ENCODE results near the gene EPGN.

Gene EPGN

DNA sequence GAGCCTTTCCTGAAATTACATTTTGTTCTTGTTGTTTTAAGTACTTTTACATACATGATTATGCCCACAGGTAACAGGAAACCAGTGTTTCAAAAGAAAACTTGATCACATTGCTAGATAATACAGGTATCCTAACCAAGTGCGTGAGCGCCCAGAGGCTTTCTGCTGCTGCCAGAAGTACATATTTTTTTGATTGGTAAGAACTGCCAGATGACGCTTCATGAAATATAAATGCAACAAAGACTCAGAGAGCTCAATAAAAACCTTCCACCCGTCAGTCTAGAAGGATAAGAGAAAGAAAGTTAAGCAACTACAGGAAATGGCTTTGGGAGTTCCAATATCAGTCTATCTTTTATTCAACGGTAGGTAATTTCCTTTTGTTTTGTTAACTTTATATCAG lies at the start of gene EPGN:
Gene EPGN, plus strand, starts transcription at position 256 of the 400 bp plus-strand sequence. Its CDS starts 64 bp downstream, at position 320.
- no peak for DNase-seq

- no peak for DNase-seq
Observed at GRCh38 chr4:74258963-74259362, 49.3 kb upstream of the EPGN start.

GRCh38 chr4:74260036-74260435 lies 48.2 kb upstream of the EPGN start:
- no peak for DNase-seq

- DNase-seq, result no peak
Observed at GRCh38 chr4:74262522-74262921, 45.7 kb upstream of the EPGN start.

GRCh38 chr4:74263551-74263950 lies 44.7 kb upstream of the EPGN start:
- no peak for DNase-seq

DNA sequence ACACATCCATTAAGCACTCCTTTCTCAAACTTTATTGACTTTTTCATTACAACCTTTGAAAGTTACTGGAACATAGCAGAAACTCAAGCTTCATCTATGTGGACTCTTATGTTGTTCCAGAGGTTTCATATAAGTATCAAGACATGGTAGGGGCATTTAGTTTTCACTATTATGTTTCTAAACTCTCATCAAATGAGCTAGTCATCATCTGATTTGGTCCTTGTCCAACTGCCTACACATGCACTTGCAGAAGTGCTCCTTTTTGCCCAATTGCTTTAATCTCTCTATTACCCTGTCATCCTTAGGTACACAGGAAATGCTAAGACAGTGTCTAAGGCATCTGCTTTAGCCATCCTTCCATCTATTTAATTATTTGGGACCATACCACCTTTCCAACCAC lies 42.2 kb upstream of the EPGN start:
- DNase-seq, result no peak

DNA sequence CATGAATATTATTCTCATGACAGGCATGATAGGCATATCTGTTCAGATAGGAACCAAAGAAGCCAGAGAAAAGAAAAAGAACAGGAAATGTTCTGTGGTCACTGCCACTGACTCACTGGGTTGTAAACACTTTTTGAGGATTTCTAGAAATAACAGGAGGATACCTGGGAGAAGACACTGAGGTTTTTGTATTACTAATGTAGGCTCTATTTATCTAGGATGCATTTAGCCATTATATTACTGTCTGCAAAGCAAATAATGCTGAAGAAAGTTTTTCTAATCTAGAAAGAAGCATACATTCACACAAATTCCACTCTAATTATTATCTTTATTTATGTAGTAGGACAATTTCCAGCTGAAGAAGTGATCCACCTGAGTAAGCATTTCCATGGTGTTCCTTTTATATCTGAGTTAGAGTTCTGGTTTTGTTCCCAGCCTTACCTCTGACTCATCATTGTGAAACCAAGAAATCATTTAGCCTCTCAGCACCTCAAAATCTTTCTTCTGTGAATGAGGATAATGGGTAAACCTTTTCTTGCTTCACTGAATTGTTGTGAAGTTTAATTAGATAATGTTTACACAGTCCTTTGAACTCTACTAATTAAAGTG lies 40.2 kb upstream of the EPGN start:
- DNase-seq, result no peak

- DNase-seq, result no peak
Observed at GRCh38 chr4:74268643-74269042, 39.6 kb upstream of the EPGN start.

DNA sequence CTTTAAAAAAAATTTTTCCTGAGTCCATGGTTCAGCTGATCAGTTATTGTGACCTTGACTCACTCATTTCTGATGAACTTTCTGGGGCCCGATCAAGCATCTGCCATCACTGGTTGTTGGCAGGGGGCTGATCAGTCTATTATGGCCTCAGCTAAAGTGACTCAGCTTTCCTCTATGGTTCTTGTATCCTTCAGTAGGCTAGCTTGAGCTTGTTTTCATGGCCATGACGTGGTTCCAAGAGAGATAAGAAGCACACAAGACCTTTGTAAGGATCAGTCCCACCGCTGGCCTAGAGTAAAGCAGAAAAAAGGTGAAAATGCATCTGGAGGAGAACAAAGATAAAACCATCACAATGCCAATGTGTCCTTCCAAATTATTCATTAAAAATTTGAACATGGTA lies 29.8 kb upstream of the EPGN start:
- no peak for DNase-seq

DNA sequence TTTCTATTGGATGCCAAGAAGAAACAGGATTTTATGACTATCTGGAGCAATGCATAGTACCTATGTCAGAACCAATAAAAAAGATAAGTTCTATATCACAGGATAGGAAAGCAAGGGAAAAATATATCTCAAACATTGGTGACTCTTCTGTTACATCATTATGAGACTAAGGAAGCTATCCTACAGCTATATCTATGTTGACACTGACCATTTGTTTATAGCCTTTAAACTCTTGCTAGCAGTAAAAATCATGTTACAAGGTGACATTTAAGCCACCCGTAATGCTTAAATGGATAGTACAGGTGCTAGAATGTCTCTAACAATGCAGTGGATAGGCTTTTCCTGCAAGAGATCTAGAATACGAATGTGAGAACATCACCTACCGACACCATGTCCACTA lies 28.6 kb upstream of the EPGN start:
- DNase-seq, result no peak

DNA sequence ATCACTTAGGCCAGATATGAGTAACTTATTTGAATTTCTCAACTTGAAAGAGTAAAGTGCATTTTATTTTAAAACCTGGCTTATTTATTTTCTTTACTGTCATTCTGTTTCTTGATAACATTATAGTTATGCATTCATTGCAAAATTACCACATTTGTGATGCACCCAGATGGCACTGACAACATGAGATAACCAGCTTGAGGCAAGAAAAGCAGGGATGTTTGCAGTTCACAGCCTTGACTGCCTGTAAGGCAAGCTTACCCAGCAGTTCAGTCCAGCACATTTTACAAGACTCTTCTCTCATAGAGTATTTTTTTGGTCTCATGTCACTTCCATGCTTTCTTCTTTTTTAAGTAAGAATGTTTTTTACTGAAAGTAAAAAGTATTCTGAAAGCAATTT lies 25.3 kb upstream of the EPGN start:
- DNase-seq, result no peak

GRCh38 chr4:74283614-74284013 lies 24.7 kb upstream of the EPGN start:
- no peak for DNase-seq

GRCh38 chr4:74284053-74284452 lies 24.2 kb upstream of the EPGN start:
- no peak for DNase-seq

DNA sequence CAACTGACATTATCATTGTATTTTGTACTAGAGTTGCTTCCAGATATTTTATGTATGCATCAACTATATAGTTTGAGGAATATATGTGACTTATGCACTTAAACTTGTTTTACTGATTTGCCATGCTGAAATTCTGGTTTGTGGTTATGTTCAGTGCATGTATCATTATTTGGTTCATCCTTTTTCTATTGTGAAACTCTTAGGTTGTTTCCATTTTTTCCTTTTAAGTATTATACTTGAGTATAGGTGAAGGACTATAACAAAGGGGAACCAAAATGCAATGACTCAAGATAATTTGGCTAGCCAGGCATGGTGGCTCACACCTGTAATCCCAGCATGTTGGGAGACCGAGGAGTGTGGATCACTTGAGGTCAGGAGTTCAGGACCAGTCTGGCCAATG lies 21.1 kb upstream of the EPGN start:
- no peak for DNase-seq

- no peak for DNase-seq
Observed at GRCh38 chr4:74287791-74288190, 20.5 kb upstream of the EPGN start.

DNA sequence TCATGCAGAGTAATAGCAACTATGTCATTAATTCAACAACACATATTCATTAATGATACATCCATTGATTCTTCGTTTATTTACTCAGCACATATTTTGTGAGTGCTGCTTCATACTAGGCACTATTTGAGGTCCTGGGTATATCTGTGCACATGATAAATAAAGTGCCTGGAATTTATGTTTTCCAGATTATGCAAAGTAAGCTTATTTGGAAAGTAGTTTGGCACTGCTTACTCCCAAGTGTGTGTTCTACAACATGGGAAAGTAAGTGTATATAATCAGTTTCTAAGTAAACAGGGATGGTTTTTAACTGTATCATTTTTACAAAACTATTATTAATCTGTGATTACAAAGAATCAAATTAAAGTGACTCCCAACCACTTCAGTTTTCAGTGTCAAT lies 16.8 kb upstream of the EPGN start:
- DNase-seq, result no peak

- DNase-seq, result no peak
Observed at GRCh38 chr4:74292111-74292870, 16.0 kb upstream of the EPGN start.

- no peak for DNase-seq
Observed at GRCh38 chr4:74293558-74293957, 14.7 kb upstream of the EPGN start.

- no peak for DNase-seq
Observed at GRCh38 chr4:74294681-74295080, 13.6 kb upstream of the EPGN start.

- DNase-seq, result no peak
Observed at GRCh38 chr4:74297539-74297938, 10.7 kb upstream of the EPGN start.

DNA sequence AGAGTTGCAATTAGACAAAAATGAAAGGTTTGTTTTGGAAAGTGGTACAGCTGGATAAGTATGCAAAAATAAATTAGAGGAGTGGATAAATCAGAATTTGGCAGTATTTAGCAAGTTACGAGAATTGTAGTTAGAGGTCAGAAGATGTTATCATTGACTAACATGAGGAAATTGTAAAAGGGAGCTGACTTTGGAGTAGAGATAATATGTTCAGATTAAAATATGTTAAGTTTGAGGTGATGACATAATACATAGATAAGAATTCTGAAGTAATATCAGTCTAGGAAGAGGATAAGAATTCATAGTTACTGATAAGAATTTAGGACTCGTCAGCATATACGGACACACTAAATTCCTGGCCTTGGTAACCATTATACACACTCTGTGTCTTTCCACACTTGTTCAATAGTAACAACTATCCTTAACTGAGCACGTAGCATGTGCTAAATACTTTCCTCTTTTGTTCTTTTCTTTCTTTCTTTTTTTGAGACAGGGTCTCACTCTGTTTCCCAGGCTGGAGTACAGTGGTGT lies 4.1 kb upstream of the EPGN start:
- no peak for DNase-seq

- DNase-seq, result no peak
Observed at GRCh38 chr4:74305000-74305399, 3.3 kb upstream of the EPGN start.

GRCh38 chr4:74307170-74307569 lies 1.1 kb upstream of the EPGN start:
- no peak for DNase-seq

- DNase-seq, result no peak
Observed at GRCh38 chr4:74309223-74309622, 953 bp downstream of the EPGN start.
